Measurements from ENCODE around the gene SERPINE3.

- TF ChIP-seq, protein P1, sequence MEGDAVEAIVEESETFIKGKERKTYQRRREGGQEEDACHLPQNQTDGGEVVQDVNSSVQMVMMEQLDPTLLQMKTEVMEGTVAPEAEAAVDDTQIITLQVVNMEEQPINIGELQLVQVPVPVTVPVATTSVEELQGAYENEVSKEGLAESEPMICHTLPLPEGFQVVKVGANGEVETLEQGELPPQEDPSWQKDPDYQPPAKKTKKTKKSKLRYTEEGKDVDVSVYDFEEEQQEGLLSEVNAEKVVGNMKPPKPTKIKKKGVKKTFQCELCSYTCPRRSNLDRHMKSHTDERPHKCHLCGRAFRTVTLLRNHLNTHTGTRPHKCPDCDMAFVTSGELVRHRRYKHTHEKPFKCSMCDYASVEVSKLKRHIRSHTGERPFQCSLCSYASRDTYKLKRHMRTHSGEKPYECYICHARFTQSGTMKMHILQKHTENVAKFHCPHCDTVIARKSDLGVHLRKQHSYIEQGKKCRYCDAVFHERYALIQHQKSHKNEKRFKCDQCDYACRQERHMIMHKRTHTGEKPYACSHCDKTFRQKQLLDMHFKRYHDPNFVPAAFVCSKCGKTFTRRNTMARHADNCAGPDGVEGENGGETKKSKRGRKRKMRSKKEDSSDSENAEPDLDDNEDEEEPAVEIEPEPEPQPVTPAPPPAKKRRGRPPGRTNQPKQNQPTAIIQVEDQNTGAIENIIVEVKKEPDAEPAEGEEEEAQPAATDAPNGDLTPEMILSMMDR (IDR thresholded peaks at IDR 0.05) = no peak
- TF ChIP-seq POLR2A (IDR thresholded peaks at IDR 0.05) = no peak
Measured at GRCh38 chr13:51323824-51324511, 15.5 kb upstream of the SERPINE3 start.
